Neural crest cell (in vitro differentiated cells): Measurements from ENCODE around the gene HNRNPUL1. TPM values are rescaled to one million over a fixed set of nuclear protein-coding genes. Genes with fewer than 3 reads are reported as not detected.
"Not testable (repeated sequence)": the region's sequence is repeated elsewhere in the genome, so short reads cannot be mapped to it uniquely, and the experiment has no call there.

Experiments
- DNase-seq: peaks from one replicate; pipeline ENCODE4 v3.0.0; 2021; ENCODE audit warnings: low read depth, mixed read lengths, low spot score
- H3K27ac Mint-ChIP-seq: one replicate; pipeline ENCODE4 v1.8.0; 2021; ENCODE audit warnings: mild to moderate bottlenecking, mixed read lengths; ENCODE audit not compliant: unreplicated experiment
- H3K27me3 Mint-ChIP-seq: 2 replicates; pipeline ENCODE4 v1.8.0; 2021; ENCODE audit warnings: low read depth, mild to moderate bottlenecking, mixed read lengths
- H3K36me3 Mint-ChIP-seq: 2 replicates; pipeline ENCODE4 v1.8.0; 2021; ENCODE audit warnings: low read depth, mild to moderate bottlenecking, mixed read lengths
- H3K4me1 Mint-ChIP-seq: 2 replicates; pipeline ENCODE4 v1.8.0; 2021; ENCODE audit warnings: mixed read lengths
- H3K4me3 Mint-ChIP-seq: one replicate; pipeline ENCODE4 v1.8.0; 2021; ENCODE audit warnings: mild to moderate bottlenecking, mixed read lengths
- H3K9me3 Mint-ChIP-seq: 2 replicates; pipeline ENCODE4 v1.8.0; 2021; ENCODE audit warnings: mixed read lengths
- total RNA-seq: library from RNA; stranded (reverse); gene quantifications from 2 replicates; pipeline ENCODE4 v1.2.1, GENCODE V29; 2021
- TF ChIP-seq, protein P1 (sequence below): fragments of 200-600 bp; sonication (generic); conservative IDR thresholded peaks from 2 replicates; pipeline ENCODE4 v1.5.0; 2021; ENCODE audit warnings: antibody characterized with exemption, mild to moderate bottlenecking

The HNRNPUL1 gene
- total RNA-seq, 1 donor from 2014 or later: 306 TPM

DNA sequence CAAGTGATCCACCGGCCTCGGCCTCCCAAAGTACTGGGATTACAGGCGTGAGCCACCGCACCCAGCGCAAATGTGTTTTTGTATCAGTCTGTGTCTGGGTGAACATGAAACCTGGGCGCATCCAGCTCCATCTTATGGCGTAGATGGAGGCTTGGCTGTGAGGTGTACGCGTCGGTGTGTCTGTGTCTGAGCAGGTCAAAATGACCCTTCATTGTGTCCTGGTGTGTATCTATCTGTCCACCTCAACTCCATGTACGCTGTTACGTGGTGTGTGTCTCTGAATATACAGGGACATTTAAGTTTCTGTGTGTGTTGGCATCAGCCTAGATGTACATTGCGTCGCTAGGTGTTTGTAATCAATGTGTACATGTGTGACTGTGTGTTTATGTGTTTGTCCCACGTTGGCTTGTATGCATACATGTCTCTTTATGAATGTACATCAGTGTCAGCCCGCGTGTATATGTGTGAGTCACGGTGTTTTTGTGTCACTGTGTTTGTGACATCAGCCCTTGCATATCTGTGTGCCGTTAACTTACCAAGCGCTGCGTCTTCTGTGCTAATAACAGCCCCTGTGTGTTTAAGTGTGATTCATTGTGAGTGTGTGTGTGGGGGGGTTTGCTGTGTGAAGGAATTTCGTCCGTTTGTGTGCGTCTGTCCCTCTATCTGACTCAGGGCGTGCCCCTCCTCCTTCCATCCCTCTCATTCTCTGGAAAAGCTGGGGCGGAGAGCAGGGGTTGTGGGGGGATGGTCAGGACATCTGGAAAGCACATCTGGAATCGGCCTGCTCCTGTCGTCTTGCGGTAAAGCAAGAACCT lies 38.7 kb upstream of the HNRNPUL1 start:
- no peak for DNase-seq

DNA sequence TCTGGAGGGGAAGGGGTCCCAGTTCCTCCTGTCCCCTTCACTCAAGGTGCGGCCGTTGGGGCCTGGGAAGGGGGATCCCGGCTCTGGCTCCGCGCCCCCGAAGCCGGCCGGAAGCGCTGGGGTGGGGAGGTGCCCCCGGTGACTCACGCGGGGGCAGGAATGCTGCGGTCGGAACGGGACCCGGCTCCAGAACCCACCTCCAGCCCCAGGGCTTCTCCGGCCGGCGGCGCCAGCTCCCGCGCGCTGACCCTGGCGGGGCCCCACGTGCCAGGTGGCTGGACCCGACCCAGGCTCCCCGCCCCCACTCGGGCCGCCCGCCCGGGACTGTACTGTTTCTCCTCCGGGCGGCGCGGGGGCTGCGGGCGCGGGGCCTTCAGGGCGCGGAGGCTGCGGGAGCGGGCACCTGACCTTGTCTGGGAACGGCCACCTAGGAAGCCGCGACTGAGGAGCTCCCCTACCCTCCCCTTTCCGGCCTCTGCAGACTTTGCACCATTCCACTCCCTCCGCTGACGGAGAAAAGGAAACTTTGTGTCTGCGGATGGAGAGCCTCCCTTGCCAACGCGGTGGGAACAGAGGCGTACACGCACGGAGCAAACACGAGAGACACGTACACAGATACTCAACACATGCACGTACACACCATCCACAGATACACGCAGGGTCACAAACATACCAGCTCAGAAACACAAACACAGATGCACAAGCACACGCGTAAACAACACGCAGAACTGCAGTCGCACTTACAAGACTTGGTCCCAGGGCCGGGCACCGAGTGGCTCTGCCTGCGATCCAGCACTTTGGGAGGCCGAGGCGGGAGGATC lies 37.9 kb upstream of the HNRNPUL1 start:
- peak; percentile 31 for DNase-seq
- peak overlapping the region; percentile 86 for H3K4me3 Mint-ChIP-seq
- no peaks in the 10 kb centered on the region for H3K36me3 Mint-ChIP-seq
- H3K9me3 Mint-ChIP-seq: no peaks in the 10 kb centered on the region
- H3K27ac Mint-ChIP-seq: peak overlapping the region; percentile 58
- H3K27me3 Mint-ChIP-seq: peaks cover 25% of the 10 kb centered on the region
- TF ChIP-seq, protein P1, sequence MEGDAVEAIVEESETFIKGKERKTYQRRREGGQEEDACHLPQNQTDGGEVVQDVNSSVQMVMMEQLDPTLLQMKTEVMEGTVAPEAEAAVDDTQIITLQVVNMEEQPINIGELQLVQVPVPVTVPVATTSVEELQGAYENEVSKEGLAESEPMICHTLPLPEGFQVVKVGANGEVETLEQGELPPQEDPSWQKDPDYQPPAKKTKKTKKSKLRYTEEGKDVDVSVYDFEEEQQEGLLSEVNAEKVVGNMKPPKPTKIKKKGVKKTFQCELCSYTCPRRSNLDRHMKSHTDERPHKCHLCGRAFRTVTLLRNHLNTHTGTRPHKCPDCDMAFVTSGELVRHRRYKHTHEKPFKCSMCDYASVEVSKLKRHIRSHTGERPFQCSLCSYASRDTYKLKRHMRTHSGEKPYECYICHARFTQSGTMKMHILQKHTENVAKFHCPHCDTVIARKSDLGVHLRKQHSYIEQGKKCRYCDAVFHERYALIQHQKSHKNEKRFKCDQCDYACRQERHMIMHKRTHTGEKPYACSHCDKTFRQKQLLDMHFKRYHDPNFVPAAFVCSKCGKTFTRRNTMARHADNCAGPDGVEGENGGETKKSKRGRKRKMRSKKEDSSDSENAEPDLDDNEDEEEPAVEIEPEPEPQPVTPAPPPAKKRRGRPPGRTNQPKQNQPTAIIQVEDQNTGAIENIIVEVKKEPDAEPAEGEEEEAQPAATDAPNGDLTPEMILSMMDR: peak; percentile 44
- H3K4me1 Mint-ChIP-seq: peaks cover 44% of the 10 kb centered on the region

More for the DNA sequence above, 38.7 kb upstream of the HNRNPUL1 start:
- Mint-ChIP-seq H3K27me3 (peaks cover 33% of the 10 kb centered on the region), H3K36me3 (no peaks in the 10 kb centered on the region), H3K4me1 (peaks cover 49% of the 10 kb centered on the region), H3K27ac (peak overlapping the region; percentile 13), H3K4me3 (peak overlapping the region; percentile 75), H3K9me3 (no peaks in the 10 kb centered on the region)
- TF ChIP-seq, protein P1: no peak

DNA sequence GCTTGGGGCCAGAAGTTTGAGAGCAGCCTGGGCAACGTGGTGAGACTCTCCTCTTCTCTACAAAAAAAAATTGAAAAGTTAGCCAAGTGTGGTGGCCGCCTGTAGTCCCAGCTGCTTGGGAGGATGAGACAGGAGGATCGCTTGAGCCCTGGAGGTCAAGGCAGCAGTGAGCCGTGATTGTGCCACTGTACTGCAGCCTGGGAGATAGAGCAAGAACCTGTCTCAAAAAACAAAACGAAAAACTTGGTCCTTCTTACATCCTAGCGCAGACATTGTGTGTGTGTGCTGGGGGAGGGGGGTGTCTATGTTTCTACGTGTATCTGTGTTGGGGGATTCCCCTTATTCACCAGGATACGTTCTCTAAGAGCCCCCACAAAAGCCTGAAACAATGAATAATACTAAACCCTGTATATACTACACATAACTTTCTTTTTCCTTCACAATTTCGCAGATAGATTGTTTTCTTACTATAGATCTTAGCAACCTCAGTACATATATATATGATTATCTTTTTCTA lies 37.2 kb upstream of the HNRNPUL1 start:
- peak overlapping the region; percentile 86 for H3K4me3 Mint-ChIP-seq
- peaks cover 41% of the 10 kb centered on the region for H3K4me1 Mint-ChIP-seq
- TF ChIP-seq, protein P1: no peak

DNA sequence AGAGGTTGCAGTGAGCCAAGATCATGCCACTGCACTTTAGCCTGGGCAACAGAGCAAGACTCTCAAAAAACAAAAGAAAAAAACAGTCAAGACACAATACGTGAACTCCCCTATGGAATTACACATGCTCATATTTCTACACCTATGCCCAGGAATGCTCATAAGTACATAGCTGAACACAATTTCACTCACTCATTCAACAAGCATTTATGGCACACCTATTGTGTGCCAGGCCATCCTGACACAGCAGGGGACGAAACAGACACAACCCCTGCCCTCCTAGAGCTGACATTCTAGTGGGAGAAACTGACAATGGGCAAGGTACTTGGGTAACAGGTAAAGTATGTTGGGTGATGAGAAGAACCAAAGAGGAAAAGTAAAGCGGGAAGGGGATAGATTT lies 35.7 kb upstream of the HNRNPUL1 start:
- no peak overlapping the region for H3K27ac Mint-ChIP-seq
- no peaks in the 10 kb centered on the region for H3K9me3 Mint-ChIP-seq
- TF ChIP-seq, protein P1: no peak
- H3K36me3 Mint-ChIP-seq: no peaks in the 10 kb centered on the region
- H3K4me3 Mint-ChIP-seq: no peak overlapping the region
- H3K27me3 Mint-ChIP-seq: peaks cover 23% of the 10 kb centered on the region
- no peak for DNase-seq
- peaks cover 30% of the 10 kb centered on the region for H3K4me1 Mint-ChIP-seq

More for the DNA sequence above, 37.2 kb upstream of the HNRNPUL1 start:
- DNase-seq: no peak
- H3K9me3 Mint-ChIP-seq: no peaks in the 10 kb centered on the region
- H3K36me3 Mint-ChIP-seq: no peaks in the 10 kb centered on the region
- no peak overlapping the region for H3K27ac Mint-ChIP-seq
- peaks cover 23% of the 10 kb centered on the region for H3K27me3 Mint-ChIP-seq

DNA sequence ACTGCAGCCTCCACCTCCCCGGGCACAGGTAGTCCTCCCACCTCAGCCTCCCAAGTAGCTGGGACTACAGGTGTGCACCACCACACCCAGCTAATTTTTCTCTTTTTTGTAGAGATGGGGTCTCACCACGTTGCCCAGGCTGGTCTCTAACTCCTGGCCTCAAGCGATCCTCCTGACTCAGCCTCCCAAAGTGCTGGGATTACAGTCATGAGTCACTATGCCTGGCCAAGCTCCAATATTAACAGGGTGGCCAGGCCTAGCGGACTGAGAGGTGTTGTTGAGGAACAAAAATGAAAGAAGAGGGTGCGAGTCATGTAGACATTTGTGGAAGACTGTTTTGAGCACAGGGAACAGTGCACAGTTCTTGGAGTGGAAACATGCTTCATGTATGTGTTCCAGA lies 34.8 kb upstream of the HNRNPUL1 start:
- not testable (repeated sequence) for H3K4me3 Mint-ChIP-seq

More for the DNA sequence above, 34.8 kb upstream of the HNRNPUL1 start:
- Mint-ChIP-seq H3K4me1 (peaks cover 22% of the 10 kb centered on the region), H3K27me3 (peaks cover 16% of the 10 kb centered on the region)
- not testable (repeated sequence) for H3K36me3 Mint-ChIP-seq, H3K9me3 Mint-ChIP-seq, DNase-seq, H3K27ac Mint-ChIP-seq
